Amniotic stem cell (primary cell): ENCODE results near the gene NUPR1.
"Not testable (repeated sequence)": the region's sequence is repeated elsewhere in the genome, so short reads cannot be mapped to it uniquely, and the experiment has no call there.

Source experiments
- DNase-seq: peaks from one replicate; lab custom pipeline; 2025; lab: John Stamatoyannopoulos, UW

Gene NUPR1

GRCh38 chr16:28498666-28499381 is 40.0 kb downstream of the NUPR1 start:
- DNase-seq: no peak

GRCh38 chr16:28497861-28498599 is 40.7 kb downstream of the NUPR1 start:
- no peak for DNase-seq

- DNase-seq: no peak
These were observed 41.4 kb downstream of the NUPR1 start for GRCh38 chr16:28497386-28497785.

GRCh38 chr16:28496844-28497243 is 41.9 kb downstream of the NUPR1 start:
- no peak for DNase-seq

GRCh38 chr16:28495795-28496749 is 42.7 kb downstream of the NUPR1 start:
- DNase-seq: no peak

GRCh38 chr16:28495098-28495793 is 43.5 kb downstream of the NUPR1 start:
- no peak for DNase-seq

- no peak for DNase-seq
These were observed 44.5 kb downstream of the NUPR1 start, which contains the start of gene APOBR for GRCh38 chr16:28494121-28494851. TSS of gene APOBR (plus strand) at chr16:28494643. CDS start at chr16:28494682, 39 bp downstream.

GRCh38 chr16:28492511-28492910 is 46.3 kb downstream of the NUPR1 start:
- DNase-seq: no peak

- DNase-seq: peak; percentile 92
These were observed 46.8 kb downstream of the NUPR1 start, which contains the start of gene CLN3 for GRCh38 chr16:28491970-28492474. TSS of gene CLN3 (minus strand) at chr16:28492074. CDS start at chr16:28491759, 315 bp downstream.

GRCh38 chr16:28491230-28491969 is 47.4 kb downstream of the NUPR1 start:
- peak; percentile 2 for DNase-seq

- DNase-seq: no peak
These were observed 52.5 kb downstream of the NUPR1 start for GRCh38 chr16:28486266-28486665.

GRCh38 chr16:28483361-28483760 is 55.4 kb downstream of the NUPR1 start:
- not testable (repeated sequence) for DNase-seq
